Nephron (organoid): ENCODE results near the gene HOXA2.

Experiments used
- H3K27ac Mint-ChIP-seq, 3 experiments: 2 replicates each; pipeline ENCODE4 v1.8.0; 2020; ENCODE audit warnings: mixed read lengths in 3 of 3, mild to moderate bottlenecking in 2 of 3, moderate library complexity in 1 of 3
- H3K27me3 Mint-ChIP-seq: 2 replicates; pipeline ENCODE4 v1.8.0; 2021; ENCODE audit warnings: low read depth, mild to moderate bottlenecking, moderate library complexity, mixed read lengths
- H3K36me3 Mint-ChIP-seq: 2 replicates; pipeline ENCODE4 v1.8.0; 2020; ENCODE audit warnings: low read depth, mixed read lengths
- H3K4me1 Mint-ChIP-seq: 2 replicates; pipeline ENCODE4 v1.8.0; 2020; ENCODE audit warnings: mixed read lengths
- H3K4me3 Mint-ChIP-seq, 3 experiments: 2 replicates each; pipeline ENCODE4 v1.8.0; 2020; ENCODE audit warnings: mild to moderate bottlenecking in 3 of 3, mixed read lengths in 3 of 3, moderate library complexity in 2 of 3
- H3K9me3 Mint-ChIP-seq: 2 replicates; pipeline ENCODE4 v1.8.0; 2020; ENCODE audit warnings: mixed read lengths
- CTCF ChIP-seq, 3 experiments: fragments of 200-600 bp; sonication (generic); IDR thresholded peaks; one replicate each; pipeline ENCODE4 v1.5.0; 2021; ENCODE audit warnings: antibody characterized with exemption in 3 of 3; ENCODE audit not compliant: unreplicated experiment in 3 of 3

HOXA2 gene

GRCh38 chr7:27132214-27132613, 29.7 kb upstream of the HOXA2 start:
- H3K9me3 Mint-ChIP-seq, result no peaks in the 10 kb centered on the region
- TF ChIP-seq CTCF (IDR thresholded peaks at IDR 0.05; ENCODE audit: unreplicated experiment in 3 of 3), result no peak

GRCh38 chr7:27131390-27131819, 28.9 kb upstream of the HOXA2 start:
- H3K27me3 Mint-ChIP-seq, result peaks cover 3% of the 10 kb centered on the region
- peak overlapping the region; percentile 88 to 99 (median 92) for H3K27ac Mint-ChIP-seq
- peaks cover 86% of the 10 kb centered on the region for H3K4me1 Mint-ChIP-seq
- peaks cover 49% of the 10 kb centered on the region for H3K36me3 Mint-ChIP-seq
- H3K4me3 Mint-ChIP-seq, result peak overlapping the region; percentile 81 to 85 (median 82)
- no peak for TF ChIP-seq CTCF (IDR thresholded peaks at IDR 0.05; ENCODE audit: unreplicated experiment in 3 of 3)
- no peaks in the 10 kb centered on the region for H3K9me3 Mint-ChIP-seq

More at GRCh38 chr7:27132214-27132613, 29.7 kb upstream of the HOXA2 start:
- Mint-ChIP-seq H3K27me3 (peaks cover 3% of the 10 kb centered on the region), H3K27ac (peak overlapping the region; percentile 88 to 99 (median 92)), H3K4me3 (peak overlapping the region; percentile 75 to 85 (median 81)), H3K4me1 (peaks cover 84% of the 10 kb centered on the region), H3K36me3 (peaks cover 43% of the 10 kb centered on the region)

GRCh38 chr7:27130540-27131389, 28.3 kb upstream of the HOXA2 start, which contains the start of gene HOXA4:
HOXA4 (minus strand) TSS chr7:27130757; CDS start chr7:27130733, 24 bp downstream.
- H3K27me3 Mint-ChIP-seq, result peaks cover 3% of the 10 kb centered on the region
- peaks cover 47% of the 10 kb centered on the region for H3K36me3 Mint-ChIP-seq
- TF ChIP-seq CTCF (IDR thresholded peaks at IDR 0.05; ENCODE audit: unreplicated experiment in 3 of 3), result no peak
- H3K9me3 Mint-ChIP-seq, result no peaks in the 10 kb centered on the region
- peak within 1 kb of the TSS; percentile 98 to 100 (median 99) for H3K27ac Mint-ChIP-seq
- peak within 1 kb of the TSS; percentile 83 to 87 (median 85) for H3K4me3 Mint-ChIP-seq
- peaks cover 86% of the 10 kb centered on the region for H3K4me1 Mint-ChIP-seq

GRCh38 chr7:27129729-27130539, 27.5 kb upstream of the HOXA2 start:
- H3K36me3 Mint-ChIP-seq, result peaks cover 52% of the 10 kb centered on the region
- H3K4me3 Mint-ChIP-seq, result peak overlapping the region; percentile 83 to 87 (median 85)
- H3K27ac Mint-ChIP-seq, result peak overlapping the region; percentile 98 to 100 (median 99)
- no peak for TF ChIP-seq CTCF (IDR thresholded peaks at IDR 0.05; ENCODE audit: unreplicated experiment in 3 of 3)
- H3K4me1 Mint-ChIP-seq, result peaks cover 86% of the 10 kb centered on the region
- peaks cover 3% of the 10 kb centered on the region for H3K27me3 Mint-ChIP-seq
- no peaks in the 10 kb centered on the region for H3K9me3 Mint-ChIP-seq

GRCh38 chr7:27128776-27129728, 26.6 kb upstream of the HOXA2 start:
- no peak for TF ChIP-seq CTCF (IDR thresholded peaks at IDR 0.05; ENCODE audit: unreplicated experiment in 3 of 3)
- Mint-ChIP-seq H3K4me3 (peak overlapping the region; percentile 83 to 87 (median 85)), H3K4me1 (peaks cover 86% of the 10 kb centered on the region), H3K27ac (peak overlapping the region; percentile 98 to 100 (median 99)), H3K9me3 (no peaks in the 10 kb centered on the region), H3K36me3 (peaks cover 53% of the 10 kb centered on the region), H3K27me3 (peaks cover 5% of the 10 kb centered on the region)
